Measurements from ENCODE around the gene PGAP6. TPM values are rescaled to one million over a fixed set of nuclear protein-coding genes. Genes with fewer than 3 reads are reported as not detected.

PGAP6 gene
- total and polyA plus RNA-seq, 2 of the 13 experiments (the other 11 are each of a cell fraction or from before 2014, with no cell fraction given), result 52.7 to 136 TPM

DNA sequence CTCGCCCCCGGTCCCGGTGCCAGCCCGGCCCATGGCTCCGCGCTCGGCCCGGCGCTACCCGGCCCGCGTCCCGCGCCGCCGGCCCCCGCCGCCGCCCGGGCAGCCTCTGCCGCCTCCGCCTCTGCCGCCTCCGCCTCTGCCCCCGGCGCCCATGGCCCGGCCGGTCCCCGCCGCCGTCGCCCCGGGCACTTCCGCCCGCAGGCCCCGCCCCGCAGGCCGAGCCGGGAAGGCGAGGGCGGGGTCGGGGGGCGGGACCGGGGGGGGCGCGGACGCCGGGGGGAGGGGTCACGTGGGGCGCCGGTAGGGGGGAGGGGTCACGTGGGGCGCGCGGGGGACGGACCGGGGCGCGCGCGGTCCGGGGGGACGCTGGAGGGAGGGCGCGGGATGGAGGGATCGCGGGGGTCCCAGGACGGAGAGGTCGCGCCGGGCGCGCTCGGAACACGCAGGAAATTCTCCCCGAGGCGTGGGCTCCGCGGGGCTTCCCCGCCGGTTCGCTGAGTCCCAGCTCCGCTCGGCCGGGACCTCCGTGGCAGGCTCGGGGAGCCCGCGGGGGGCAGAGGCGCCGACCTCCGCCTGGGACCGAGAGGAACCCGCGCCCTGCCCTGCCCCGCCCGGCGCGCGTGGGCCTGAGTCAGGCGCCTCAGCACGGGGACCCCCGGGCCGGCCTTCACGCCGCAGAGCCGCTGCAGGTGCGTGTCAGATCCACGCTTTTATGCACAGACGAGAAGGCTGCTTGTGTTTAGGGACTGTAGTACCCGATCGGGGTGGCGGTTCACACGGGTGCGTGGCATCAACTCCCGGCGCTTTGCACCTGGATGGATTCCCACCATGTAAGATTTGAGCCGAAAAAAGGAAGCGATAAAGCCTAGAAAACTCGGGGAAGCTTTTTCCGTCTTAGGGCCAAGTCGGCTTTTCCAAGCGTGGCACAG, at the start of gene PGAP6 (continued):
- TF ChIP-seq, protein P1, sequence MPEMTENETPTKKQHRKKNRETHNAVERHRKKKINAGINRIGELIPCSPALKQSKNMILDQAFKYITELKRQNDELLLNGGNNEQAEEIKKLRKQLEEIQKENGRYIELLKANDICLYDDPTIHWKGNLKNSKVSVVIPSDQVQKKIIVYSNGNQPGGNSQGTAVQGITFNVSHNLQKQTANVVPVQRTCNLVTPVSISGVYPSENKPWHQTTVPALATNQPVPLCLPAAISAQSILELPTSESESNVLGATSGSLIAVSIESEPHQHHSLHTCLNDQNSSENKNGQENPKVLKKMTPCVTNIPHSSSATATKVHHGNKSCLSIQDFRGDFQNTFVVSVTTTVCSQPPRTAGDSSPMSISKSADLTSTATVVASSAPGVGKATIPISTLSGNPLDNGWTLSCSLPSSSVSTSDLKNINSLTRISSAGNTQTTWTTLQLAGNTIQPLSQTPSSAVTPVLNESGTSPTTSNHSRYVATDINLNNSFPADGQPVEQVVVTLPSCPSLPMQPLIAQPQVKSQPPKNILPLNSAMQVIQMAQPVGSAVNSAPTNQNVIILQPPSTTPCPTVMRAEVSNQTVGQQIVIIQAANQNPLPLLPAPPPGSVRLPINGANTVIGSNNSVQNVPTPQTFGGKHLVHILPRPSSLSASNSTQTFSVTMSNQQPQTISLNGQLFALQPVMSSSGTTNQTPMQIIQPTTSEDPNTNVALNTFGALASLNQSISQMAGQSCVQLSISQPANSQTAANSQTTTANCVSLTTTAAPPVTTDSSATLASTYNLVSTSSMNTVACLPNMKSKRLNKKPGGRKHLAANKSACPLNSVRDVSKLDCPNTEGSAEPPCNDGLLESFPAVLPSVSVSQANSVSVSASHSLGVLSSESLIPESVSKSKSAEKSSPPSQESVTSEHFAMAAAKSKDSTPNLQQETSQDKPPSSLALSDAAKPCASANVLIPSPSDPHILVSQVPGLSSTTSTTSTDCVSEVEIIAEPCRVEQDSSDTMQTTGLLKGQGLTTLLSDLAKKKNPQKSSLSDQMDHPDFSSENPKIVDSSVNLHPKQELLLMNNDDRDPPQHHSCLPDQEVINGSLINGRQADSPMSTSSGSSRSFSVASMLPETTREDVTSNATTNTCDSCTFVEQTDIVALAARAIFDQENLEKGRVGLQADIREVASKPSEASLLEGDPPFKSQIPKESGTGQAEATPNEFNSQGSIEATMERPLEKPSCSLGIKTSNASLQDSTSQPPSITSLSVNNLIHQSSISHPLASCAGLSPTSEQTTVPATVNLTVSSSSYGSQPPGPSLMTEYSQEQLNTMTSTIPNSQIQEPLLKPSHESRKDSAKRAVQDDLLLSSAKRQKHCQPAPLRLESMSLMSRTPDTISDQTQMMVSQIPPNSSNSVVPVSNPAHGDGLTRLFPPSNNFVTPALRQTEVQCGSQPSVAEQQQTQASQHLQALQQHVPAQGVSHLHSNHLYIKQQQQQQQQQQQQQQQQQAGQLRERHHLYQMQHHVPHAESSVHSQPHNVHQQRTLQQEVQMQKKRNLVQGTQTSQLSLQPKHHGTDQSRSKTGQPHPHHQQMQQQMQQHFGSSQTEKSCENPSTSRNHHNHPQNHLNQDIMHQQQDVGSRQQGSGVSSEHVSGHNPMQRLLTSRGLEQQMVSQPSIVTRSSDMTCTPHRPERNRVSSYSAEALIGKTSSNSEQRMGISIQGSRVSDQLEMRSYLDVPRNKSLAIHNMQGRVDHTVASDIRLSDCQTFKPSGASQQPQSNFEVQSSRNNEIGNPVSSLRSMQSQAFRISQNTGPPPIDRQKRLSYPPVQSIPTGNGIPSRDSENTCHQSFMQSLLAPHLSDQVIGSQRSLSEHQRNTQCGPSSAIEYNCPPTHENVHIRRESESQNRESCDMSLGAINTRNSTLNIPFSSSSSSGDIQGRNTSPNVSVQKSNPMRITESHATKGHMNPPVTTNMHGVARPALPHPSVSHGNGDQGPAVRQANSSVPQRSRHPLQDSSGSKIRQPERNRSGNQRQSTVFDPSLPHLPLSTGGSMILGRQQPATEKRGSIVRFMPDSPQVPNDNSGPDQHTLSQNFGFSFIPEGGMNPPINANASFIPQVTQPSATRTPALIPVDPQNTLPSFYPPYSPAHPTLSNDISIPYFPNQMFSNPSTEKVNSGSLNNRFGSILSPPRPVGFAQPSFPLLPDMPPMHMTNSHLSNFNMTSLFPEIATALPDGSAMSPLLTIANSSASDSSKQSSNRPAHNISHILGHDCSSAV (CRISPR knock-in tag; IDR thresholded peaks at IDR 0.05; ENCODE audit: borderline replicate concordance), result no peak
- no peak; the same call in 1 of the 2 replicates for TF ChIP-seq HOXA3 (CRISPR knock-in tag; IDR thresholded peaks at IDR 0.05)
- no peak for TF ChIP-seq RARG (CRISPR knock-in tag; IDR thresholded peaks at IDR 0.05; ENCODE audit: low read depth)
- 0 out of 2 replicates have a peak, but pooled peaks have one; percentile 30 for TF ChIP-seq TBX2 (CRISPR knock-in tag; IDR thresholded peaks at IDR 0.05; ENCODE audit: borderline replicate concordance)
- no peak for TF ChIP-seq SRSF4 (IDR thresholded peaks at IDR 0.05; ENCODE audit: low read depth, low read length, poor library complexity, severe bottlenecking)
- TF ChIP-seq, protein P2, sequence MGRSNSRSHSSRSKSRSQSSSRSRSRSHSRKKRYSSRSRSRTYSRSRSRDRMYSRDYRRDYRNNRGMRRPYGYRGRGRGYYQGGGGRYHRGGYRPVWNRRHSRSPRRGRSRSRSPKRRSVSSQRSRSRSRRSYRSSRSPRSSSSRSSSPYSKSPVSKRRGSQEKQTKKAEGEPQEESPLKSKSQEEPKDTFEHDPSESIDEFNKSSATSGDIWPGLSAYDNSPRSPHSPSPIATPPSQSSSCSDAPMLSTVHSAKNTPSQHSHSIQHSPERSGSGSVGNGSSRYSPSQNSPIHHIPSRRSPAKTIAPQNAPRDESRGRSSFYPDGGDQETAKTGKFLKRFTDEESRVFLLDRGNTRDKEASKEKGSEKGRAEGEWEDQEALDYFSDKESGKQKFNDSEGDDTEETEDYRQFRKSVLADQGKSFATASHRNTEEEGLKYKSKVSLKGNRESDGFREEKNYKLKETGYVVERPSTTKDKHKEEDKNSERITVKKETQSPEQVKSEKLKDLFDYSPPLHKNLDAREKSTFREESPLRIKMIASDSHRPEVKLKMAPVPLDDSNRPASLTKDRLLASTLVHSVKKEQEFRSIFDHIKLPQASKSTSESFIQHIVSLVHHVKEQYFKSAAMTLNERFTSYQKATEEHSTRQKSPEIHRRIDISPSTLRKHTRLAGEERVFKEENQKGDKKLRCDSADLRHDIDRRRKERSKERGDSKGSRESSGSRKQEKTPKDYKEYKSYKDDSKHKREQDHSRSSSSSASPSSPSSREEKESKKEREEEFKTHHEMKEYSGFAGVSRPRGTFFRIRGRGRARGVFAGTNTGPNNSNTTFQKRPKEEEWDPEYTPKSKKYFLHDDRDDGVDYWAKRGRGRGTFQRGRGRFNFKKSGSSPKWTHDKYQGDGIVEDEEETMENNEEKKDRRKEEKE (IDR thresholded peaks at IDR 0.05), result no peak
- TF ChIP-seq FUBP1 (CRISPR knock-in tag; IDR thresholded peaks at IDR 0.05; ENCODE audit: borderline replicate concordance), result no peak
- TF ChIP-seq ZFP36 (IDR thresholded peaks at IDR 0.05; ENCODE audit: borderline replicate concordance, low read depth, low read length, partially characterized antibody), result no peak
- TF ChIP-seq HOMEZ (CRISPR knock-in tag; IDR thresholded peaks at IDR 0.05; ENCODE audit: low read depth), result no peak
- TF ChIP-seq CEBPG (CRISPR knock-in tag; IDR thresholded peaks at IDR 0.05), result no peak
- TF ChIP-seq ZBTB26 (CRISPR knock-in tag; IDR thresholded peaks at IDR 0.05; ENCODE audit: borderline replicate concordance), result no peak
